Gastroesophageal sphincter (tissue), 4 donors: ENCODE results near the gene CORO2B. TPM values are rescaled to one million over a fixed set of nuclear protein-coding genes. Genes with fewer than 3 reads are reported as not detected.

Experiments used
- ATAC-seq: fragments of 150-250 bp; one replicate; pipeline ENCODE4 v1.9.1; 2016; ENCODE audit warnings: mild to moderate bottlenecking, moderate library complexity
- H3K27ac ChIP-seq, 4 donors: fragments of 200-600 bp; sonication (generic) in 3 of 4; 1 replicate in 3 of 4; 2 replicates in 1 of 4; pipeline ENCODE4 v1.5.1; 2016 to 2019
- H3K27me3 ChIP-seq: fragments of 200-600 bp; sonication (generic); one replicate; pipeline ENCODE4 v1.5.1; 2019
- H3K36me3 ChIP-seq, 2 donors: fragments of 200-600 bp; sonication (generic); one replicate each; pipeline ENCODE4 v1.5.1; 2019; ENCODE audit warnings: control low read depth in 1 of 2
- H3K4me1 ChIP-seq, 3 donors: fragments of 200-600 bp; sonication (generic); 1 replicate in 2 of 3; 2 replicates in 1 of 3; pipeline ENCODE4 v1.5.1; 2016 to 2019; ENCODE audit warnings: control low read depth in 2 of 3
- H3K4me3 ChIP-seq, 2 donors: fragments of 200-600 bp; sonication (generic); one replicate each; pipeline ENCODE4 v1.5.1; 2019; ENCODE audit warnings: mild to moderate bottlenecking in 1 of 2, moderate library complexity in 1 of 2
- H3K9me3 ChIP-seq, 3 donors: fragments of 200-600 bp; sonication (generic); one replicate each; pipeline ENCODE4 v1.5.1; 2017 to 2019; ENCODE audit warnings: control low read depth in 2 of 3
- EP300 ChIP-seq: sonication (generic); formaldehyde crosslinking; IDR thresholded peaks from one replicate; pipeline ENCODE4 v1.6.1; 2017; ENCODE audit warnings: antibody characterized with exemption, mild to moderate bottlenecking
- POLR2A ChIP-seq, 2 donors: fragments of 450-650 bp; IDR thresholded peaks; one replicate each; pipeline ENCODE4 v1.6.1; 2017; ENCODE audit warnings: antibody characterized with exemption in 2 of 2, mild to moderate bottlenecking in 2 of 2, moderate library complexity in 1 of 2
- POLR2AphosphoS5 ChIP-seq: sonication (generic); formaldehyde crosslinking; IDR thresholded peaks from one replicate; pipeline ENCODE4 v1.6.1; 2017; ENCODE audit warnings: antibody characterized with exemption
- WGBS, 2 donors: methylation state at CpG; one replicate each; pipeline ENCODE4 v1.1.5; 2018; ENCODE audit warnings: low coverage in 1 of 2; 5-methylcytosine and 5-hydroxymethylcytosine counted together
- total RNA-seq, 4 donors: library from RNA; depleted of rRNA; stranded (reverse); fragments of >200 nt; gene quantifications; one replicate each; pipeline ENCODE4 v1.1.0, GENCODE V29; 2016
- TF ChIP-seq, protein P1 (sequence below), 4 experiments: fragments of 200-600 bp in 2 of 4; fragments of 450-650 bp in 2 of 4; sonication (generic) in 1 of 4; IDR thresholded peaks; one replicate each; pipeline ENCODE4 v1.5.1; 2017 to 2019; ENCODE audit warnings: antibody characterized with exemption in 4 of 4, mild to moderate bottlenecking in 2 of 4, moderate library complexity in 2 of 4

The CORO2B gene
- total RNA-seq, 4 donors from 2014 or later: 3.2 to 9.1 (median 6.6) TPM

DNA sequence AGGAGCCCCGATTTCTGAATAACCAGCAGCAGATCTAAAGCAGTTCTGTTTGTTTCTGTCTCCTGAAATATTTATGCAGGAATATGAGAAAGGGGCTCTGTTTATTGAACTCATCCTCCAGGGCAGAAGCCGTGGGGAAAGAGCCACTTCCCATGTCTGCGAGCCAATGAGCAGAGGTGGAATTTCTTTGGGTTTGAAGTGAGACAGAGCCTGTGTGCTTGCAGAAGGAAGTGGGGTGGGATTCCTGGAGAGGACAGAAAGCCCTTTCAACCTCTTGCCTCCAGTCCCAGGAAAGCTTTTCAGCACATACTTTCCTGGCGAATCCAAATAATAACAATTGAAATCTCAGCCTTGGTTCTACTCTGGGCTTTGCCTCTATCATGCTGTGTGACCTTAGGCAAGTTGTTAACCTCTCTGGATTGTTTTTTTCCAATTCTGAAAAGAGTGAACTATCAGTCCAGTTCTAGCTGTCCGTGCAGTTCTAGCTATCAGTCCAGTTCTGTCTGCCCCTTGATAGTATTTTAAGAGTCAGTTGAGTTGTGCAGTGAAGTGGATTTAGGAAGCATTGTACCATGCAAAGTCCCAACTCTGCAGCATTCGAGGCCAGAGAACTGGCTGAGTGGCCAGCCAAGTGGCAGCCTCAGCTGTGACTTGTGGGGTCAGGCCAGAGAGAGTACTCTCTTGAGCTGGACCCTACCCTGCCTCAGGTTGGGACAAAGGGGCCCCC lies 15.9 kb downstream of the CORO2B start:
- 50 to 52% methylated on average over 3 to 5 of the region's 6 CpGs for WGBS, 2 donors
- no peak for ATAC-seq
- Histone ChIP-seq H3K9me3 (no peaks in the 10 kb centered on the region), H3K27ac (no peak overlapping the region), H3K4me3 (no peak overlapping the region), H3K4me1 (peaks cover 0 to 64% (median 9%) of the 10 kb centered on the region in 3 donors), H3K36me3 (no peaks in the 10 kb centered on the region), H3K27me3 (peaks cover 26% of the 10 kb centered on the region)
- no peak for TF ChIP-seq POLR2A (IDR thresholded peaks at IDR 0.05)
- TF ChIP-seq EP300: no peak
- TF ChIP-seq, protein P1, sequence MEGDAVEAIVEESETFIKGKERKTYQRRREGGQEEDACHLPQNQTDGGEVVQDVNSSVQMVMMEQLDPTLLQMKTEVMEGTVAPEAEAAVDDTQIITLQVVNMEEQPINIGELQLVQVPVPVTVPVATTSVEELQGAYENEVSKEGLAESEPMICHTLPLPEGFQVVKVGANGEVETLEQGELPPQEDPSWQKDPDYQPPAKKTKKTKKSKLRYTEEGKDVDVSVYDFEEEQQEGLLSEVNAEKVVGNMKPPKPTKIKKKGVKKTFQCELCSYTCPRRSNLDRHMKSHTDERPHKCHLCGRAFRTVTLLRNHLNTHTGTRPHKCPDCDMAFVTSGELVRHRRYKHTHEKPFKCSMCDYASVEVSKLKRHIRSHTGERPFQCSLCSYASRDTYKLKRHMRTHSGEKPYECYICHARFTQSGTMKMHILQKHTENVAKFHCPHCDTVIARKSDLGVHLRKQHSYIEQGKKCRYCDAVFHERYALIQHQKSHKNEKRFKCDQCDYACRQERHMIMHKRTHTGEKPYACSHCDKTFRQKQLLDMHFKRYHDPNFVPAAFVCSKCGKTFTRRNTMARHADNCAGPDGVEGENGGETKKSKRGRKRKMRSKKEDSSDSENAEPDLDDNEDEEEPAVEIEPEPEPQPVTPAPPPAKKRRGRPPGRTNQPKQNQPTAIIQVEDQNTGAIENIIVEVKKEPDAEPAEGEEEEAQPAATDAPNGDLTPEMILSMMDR (IDR thresholded peaks at IDR 0.05): no peak
- TF ChIP-seq POLR2AphosphoS5: no peak

DNA sequence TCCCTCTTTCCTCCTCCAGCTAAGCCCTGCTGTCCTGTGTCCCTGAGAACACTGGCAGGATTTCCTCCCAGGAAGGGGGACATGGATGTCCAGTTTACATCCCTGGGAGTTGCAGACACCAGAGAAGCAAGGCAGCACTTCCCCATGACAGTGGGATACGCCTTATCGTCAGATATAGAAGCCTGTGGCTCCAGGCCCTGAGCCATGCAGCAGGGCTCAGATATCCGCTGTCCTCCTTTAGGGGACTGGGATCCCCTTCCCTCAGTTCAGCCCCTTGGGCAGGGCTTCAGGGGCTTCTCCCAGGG lies 16.4 kb downstream of the CORO2B start:
- ATAC-seq: no peak
- H3K4me3 ChIP-seq: no peak overlapping the region
- TF ChIP-seq, protein P1 (IDR thresholded peaks at IDR 0.05): no peak
- TF ChIP-seq POLR2A (IDR thresholded peaks at IDR 0.05) (no peak), EP300 (no peak), POLR2AphosphoS5 (no peak)
- no peaks in the 10 kb centered on the region for H3K36me3 ChIP-seq
- H3K27me3 ChIP-seq: peaks cover 26% of the 10 kb centered on the region
- no peak overlapping the region for H3K27ac ChIP-seq
- no CpG with 5 or more reads among the region's 3 CpGs for WGBS, 2 donors
- peaks cover 0 to 64% (median 9%) of the 10 kb centered on the region in 3 donors for H3K4me1 ChIP-seq
- no peaks in the 10 kb centered on the region for H3K9me3 ChIP-seq

DNA sequence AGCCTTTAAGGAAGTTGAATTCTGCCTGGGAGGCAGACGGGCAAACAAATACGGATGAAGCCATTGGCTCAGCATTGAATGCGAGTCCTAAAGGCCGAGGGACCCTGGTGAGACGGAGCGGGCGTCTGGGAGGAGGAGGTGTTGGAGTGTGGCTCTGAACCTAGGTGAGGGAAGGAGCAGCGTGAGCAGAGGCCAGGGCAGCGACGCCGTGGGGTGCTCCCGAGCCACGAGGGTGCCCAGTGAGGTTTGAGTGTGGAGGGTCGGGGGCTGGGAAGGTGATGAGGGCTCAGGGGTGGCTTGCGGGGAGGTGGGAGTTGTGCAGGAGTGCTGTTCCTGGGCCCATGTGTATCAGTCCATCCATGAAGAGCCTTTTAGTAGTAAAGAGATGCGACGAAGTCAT lies 17.0 kb downstream of the CORO2B start:
- ATAC-seq: no peak
- no peak overlapping the region for H3K27ac ChIP-seq
- 93 to 94% methylated on average over 9 to 13 of the region's 17 CpGs for WGBS, 2 donors
- H3K9me3 ChIP-seq: no peaks in the 10 kb centered on the region
- no peaks in the 10 kb centered on the region for H3K36me3 ChIP-seq
- peaks cover 23% of the 10 kb centered on the region for H3K27me3 ChIP-seq
- TF ChIP-seq, protein P1 (IDR thresholded peaks at IDR 0.05): no peak
- TF ChIP-seq POLR2A (IDR thresholded peaks at IDR 0.05): no peak
- no peak for TF ChIP-seq EP300
- H3K4me3 ChIP-seq: no peak overlapping the region
- H3K4me1 ChIP-seq: peaks cover 0 to 64% (median 9%) of the 10 kb centered on the region in 3 donors

DNA sequence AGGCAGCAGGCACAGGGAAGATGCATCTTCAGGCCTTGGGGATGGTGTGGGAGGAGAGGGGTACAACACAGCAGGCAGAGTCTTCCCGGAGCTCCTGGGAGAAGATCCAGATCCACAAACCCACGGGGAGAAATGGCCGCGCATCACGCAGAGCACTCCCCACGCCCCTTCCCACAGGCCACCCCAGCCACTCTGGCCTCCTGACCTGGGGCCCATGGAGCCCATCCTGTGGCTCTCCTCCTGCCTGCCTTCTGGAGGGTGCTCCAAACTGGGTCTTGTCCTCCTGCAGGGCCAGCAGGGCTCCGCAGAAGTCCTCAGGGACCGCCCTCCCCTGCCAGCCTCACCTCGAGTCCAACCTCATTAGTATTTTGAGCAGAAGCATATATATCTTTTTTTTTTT lies 17.9 kb downstream of the CORO2B start:
- Histone ChIP-seq H3K9me3 (no peaks in the 10 kb centered on the region), H3K27me3 (peaks cover 18% of the 10 kb centered on the region), H3K36me3 (no peaks in the 10 kb centered on the region), H3K4me3 (no peak overlapping the region), H3K4me1 (peaks cover 0 to 67% (median 15%) of the 10 kb centered on the region in 3 donors), H3K27ac (no peak overlapping the region)
- ATAC-seq: no peak
- 95 to 96% methylated on average over 3 to 5 of the region's 9 CpGs for WGBS, 2 donors
- TF ChIP-seq POLR2A (IDR thresholded peaks at IDR 0.05) (no peak), POLR2AphosphoS5 (no peak), EP300 (no peak)
- TF ChIP-seq, protein P1 (IDR thresholded peaks at IDR 0.05): no peak

DNA sequence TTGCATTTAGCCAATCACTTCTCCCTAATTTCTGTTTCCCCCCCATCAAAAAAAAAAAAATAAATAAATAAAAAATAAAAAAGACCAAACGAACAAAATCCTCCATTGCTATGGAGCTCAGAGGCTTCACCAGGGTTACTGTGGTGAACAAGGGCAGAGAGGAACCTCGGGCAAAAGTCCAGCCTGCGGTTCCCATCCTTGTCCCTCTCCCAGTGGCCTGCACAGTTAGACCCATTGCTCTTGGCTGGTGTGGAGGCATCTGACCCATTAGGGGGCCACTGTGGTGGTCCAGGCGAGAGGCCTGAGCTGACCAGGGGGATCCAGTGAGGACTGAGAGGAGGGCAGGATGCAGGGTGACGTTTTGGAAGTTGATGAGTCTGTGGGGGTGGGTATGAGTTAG lies 18.8 kb downstream of the CORO2B start:
- Histone ChIP-seq H3K4me1 (peaks cover 0 to 70% (median 15%) of the 10 kb centered on the region in 3 donors), H3K27me3 (peaks cover 14% of the 10 kb centered on the region), H3K36me3 (no peaks in the 10 kb centered on the region), H3K9me3 (no peaks in the 10 kb centered on the region), H3K27ac (peak overlapping the region in 2 of 4 donors; percentile 31 to 33), H3K4me3 (no peak overlapping the region)
- 84% methylated on average over 5 of the region's 5 CpGs; no CpG with 5 or more reads in 1 of the 2 donors for WGBS, 2 donors
- no peak for TF ChIP-seq POLR2A (IDR thresholded peaks at IDR 0.05)
- TF ChIP-seq POLR2AphosphoS5: no peak
- no peak for TF ChIP-seq EP300
- TF ChIP-seq, protein P1 (IDR thresholded peaks at IDR 0.05): no peak
- no peak for ATAC-seq
